NK-92 (cell line): ENCODE measurements around the gene AMPD3.

ENCODE experiments used
- DNase-seq: peaks from one replicate; lab custom pipeline; 2025; ENCODE audit not compliant: unreplicated experiment; lab: John Stamatoyannopoulos, UW

The AMPD3 gene

GRCh38 chr11:10500757-10501684 is 46.0 kb downstream of the AMPD3 start:
- no peak for DNase-seq

DNA sequence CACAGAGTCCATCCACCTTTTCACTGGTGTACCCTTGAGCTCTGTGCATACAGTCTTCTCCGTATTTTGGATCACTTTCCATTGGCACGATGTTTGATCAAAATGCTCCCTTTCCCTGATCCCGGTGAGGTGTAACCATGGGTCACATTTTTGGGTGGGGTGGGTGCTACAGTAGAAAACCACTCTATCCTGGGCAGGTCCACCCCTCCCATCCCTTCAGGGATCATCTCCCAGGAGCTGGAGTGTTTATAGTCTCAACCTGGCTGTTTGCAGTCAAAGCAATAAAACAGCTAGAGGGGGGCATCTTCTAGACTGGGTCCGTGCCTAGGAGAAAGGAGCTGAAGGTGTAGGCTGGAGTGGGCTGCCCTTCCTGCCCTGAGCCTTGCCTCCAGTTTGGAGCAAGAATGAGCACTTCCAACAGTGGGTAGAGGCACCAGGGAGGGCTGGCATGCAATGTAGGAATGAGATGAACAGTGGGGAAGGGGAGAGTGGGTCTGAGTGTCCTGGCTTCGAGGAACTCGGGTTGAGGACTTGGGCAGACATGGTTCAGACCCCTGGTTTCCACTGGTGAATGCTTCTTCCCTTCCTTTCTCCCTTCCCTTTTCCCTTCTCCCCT is 47.1 kb downstream of the AMPD3 start:
- no peak for DNase-seq

DNA sequence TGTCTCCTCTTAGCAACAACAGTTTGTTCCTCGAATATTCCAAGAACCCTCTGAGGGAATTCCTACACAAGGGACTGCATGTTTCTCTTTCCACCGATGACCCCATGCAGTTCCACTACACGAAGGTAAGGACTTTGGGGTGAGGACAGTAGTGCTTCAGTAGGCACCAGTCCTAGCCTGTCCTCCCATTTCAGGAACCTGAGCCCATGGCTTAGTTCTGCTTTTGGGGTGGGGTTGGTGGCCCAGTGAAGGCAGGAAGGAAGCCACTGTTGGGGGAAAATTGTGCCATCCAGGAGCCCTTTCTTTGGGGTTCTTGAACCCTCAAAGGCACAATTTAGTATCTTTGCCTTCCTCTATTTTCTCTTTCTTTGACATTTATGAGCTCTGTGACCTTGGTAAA is 47.7 kb downstream of the AMPD3 start:
- no peak for DNase-seq

GRCh38 chr11:10503221-10503620 is 48.2 kb downstream of the AMPD3 start:
- no peak for DNase-seq

DNA sequence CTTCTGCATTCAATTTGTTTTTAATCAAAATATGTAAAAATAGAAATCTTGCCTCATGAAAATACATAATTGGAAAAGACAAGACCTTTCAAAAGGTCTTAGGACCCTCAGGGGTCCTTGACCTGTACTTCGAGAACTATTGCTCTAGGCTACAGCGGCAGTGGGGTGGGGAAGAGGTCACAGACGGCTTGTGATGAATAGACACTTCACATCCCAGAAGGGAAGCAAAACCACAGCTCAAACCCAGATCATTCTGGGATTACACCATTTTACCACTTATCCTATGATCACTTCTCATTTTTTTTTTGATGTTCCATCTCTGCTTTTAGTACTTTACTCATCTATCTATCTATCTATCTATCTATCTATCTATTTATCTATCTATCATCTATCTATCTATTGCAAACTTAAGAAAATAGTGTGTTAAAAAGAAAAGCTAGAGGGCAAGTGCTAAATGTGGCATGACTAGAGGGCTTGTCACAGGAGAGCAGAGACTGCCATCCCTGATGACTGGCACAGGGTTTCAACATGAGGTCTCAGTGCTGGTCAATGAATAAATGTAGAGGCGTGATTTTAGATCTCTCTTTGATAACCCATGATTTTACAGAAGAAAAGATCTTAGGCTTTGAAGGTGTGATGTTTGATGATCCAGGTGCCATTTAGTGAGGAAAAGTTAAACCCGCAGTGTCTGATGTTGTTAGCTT is 48.9 kb downstream of the AMPD3 start:
- DNase-seq = no peak

- DNase-seq = no peak
Measured at GRCh38 chr11:10504490-10504889, 49.4 kb downstream of the AMPD3 start.

DNA sequence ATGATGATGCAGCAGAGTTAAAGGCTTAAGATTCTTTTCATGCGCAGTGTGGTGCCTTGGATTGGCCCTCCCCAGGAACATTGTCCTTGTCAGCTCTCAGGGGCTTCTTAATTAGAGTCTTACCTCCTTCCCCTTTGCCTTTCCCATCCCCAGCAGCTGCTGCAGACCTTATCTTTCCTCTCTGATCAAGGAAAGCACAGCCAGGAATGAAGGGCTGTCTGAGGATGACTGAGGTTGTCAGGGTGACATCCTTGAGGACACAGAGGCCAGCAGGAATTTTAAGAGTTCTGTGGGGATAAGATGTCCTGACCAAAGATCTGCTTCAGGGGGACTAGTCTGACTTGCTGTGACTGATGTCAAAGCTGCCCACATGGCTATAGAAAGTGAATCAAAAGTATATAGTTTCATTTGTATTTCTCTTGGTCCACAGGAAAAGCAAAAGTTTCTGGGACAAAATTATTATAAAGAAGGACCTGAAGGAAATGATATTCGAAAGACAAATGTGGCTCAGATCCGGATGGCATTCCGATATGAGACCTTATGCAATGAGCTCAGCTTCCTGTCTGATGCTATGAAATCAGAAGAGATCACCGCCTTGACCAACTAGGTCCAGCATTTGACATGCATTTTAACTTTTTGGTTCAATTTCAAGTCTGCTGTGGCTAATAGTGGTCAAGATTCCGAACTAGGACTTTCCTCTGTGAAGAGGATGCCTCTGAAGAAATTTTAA is 50.4 kb downstream of the AMPD3 start:
- no peak for DNase-seq

GRCh38 chr11:10506008-10506370 is 50.9 kb downstream of the AMPD3 start:
- no peak for DNase-seq

DNA sequence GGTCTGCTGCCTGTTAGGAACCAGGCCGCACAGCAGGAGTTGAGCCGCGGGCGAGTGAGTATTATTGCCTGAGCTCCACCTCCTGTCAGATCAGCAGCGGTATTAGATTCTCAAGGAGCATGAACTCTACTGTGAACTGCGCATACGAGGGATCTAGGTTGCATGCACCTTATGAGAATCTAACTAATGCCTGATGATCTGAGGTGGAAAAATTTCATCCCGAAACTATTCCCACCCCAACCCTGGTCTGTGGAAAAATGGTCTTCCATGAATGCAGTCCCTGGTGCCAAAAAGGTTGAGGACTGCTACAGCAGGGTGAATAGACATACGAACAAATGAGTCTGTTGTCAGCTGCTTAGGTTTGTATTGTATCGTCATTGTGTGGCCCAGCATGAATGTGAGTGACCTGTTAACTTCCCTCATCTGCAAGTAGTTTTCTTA is 56.1 kb downstream of the AMPD3 start:
- no peak for DNase-seq

- no peak for DNase-seq
Measured at GRCh38 chr11:10514202-10514601, 59.1 kb downstream of the AMPD3 start.

DNA sequence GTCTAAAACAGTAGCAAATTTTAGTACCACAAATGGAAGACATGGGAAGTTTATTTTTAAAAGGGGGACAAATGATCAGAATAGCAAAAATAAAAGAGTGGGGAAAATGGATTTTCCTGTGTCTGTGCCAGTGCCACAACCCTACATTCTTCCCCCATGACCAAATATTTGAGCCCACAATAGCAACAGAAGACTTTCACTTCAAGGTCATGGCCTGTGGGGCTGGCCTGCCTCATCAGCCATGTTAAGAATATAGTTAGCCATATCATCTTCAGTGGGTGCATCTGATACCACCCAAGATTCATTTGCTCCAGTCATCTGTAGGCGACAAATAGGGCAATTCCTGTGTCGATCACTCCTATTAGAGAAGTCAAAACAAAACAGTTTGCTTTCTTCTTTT is 59.6 kb downstream of the AMPD3 start:
- DNase-seq = no peak

- DNase-seq = no peak
Measured at GRCh38 chr11:10515418-10515817, 60.4 kb downstream of the AMPD3 start.

DNA sequence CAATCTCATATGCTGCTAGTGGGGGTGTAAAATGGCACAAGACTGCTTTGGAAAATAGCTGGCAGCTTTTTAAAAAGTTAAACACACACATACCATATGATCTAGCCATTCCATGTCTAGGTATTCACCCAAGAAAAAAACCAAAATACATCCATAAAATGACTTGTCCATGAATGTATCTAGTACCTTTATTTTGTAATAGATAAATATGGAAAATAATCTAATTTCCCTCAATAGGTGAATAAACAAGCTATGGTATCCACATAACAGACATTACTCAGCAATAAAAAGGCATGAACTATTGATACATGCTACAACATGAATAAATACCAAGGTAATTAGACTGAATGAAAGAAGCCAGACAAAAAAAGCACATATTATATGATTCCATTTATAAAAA is 63.1 kb downstream of the AMPD3 start:
- DNase-seq = no peak

DNA sequence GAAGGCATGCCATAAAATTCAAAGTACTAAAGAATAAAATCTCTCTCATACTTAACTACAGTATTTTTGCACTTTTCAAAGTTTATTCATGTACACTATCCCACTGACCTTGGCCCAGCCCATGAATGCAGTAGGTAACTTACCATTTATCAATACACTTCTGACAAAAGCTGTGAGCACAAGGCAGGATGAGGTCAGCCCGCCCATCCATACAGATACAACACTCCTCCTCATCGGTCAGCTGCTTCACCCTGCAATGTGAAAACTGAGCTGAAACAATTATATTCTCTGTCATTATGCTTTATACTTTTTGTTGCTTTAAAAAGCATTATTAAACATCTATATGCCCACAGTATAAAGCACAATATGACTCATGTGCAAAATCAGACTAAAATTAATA is 63.8 kb downstream of the AMPD3 start:
- no peak for DNase-seq

GRCh38 chr11:10519630-10520029 is 64.6 kb downstream of the AMPD3 start:
- no peak for DNase-seq

GRCh38 chr11:10520562-10520961 is 65.5 kb downstream of the AMPD3 start:
- no peak for DNase-seq

DNA sequence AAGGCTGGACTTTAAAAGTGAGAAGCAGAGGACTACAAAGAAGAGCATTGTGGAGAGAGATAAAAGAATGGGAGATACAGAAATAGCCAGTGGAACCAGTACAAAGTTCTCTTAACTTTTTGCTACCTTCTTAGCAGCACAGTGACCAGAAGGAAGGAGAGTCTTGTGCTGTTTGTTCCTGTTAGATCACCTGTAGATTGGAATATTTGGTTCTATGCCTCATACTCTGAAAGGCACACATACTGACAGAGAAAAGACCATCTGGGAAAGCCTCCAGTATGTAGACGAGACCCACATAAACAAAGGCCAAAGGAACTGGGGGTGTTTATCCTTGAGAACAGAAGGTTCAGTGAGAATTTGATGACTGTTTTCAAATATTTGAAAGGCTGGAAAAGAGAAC is 67.2 kb downstream of the AMPD3 start:
- DNase-seq = no peak

DNA sequence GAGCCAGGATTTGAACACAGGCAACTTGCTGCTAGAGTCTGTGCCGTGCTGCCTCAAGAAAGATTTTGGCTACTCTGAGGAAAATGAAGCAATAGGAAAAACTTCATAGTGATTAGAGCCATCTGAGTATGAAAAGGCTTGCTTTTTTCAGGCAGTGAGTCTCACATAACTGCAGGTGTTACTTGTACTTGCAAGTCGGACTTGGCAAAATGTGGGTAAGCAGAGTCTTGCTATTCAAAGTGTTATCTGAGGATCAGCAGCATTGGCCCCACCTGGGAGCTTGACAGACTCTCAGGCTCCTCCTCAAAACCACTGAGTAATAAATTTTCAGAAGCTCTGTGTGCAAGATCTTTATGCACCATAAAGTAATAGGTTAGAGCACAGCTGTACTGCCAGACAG is 67.9 kb downstream of the AMPD3 start:
- no peak for DNase-seq

- DNase-seq = no peak
Measured at GRCh38 chr11:10524471-10524870, 69.4 kb downstream of the AMPD3 start.

GRCh38 chr11:10526974-10527918 is 72.2 kb downstream of the AMPD3 start:
- DNase-seq = no peak
